ENCODE data around the gene MAPK4.

Gene MAPK4

GRCh38 chr18:50749945-50750344 lies 190.1 kb downstream of the MAPK4 start:
- no peak overlapping the region for H3K4me3 ChIP-seq (ENCODE audit: low read depth, low read length)
- CTCF ChIA-PET: no interaction called here
- POLR2A ChIA-PET: no interaction called here
- DNase-seq (ENCODE audit: low read depth, low spot score): no peak
- no peak for TF ChIP-seq CTCF (IDR thresholded peaks at IDR 0.05; ENCODE audit: insufficient read depth, low read length, missing control alignments)

GRCh38 chr18:50750546-50750945 lies 190.7 kb downstream of the MAPK4 start:
- CTCF ChIA-PET: no interaction called here
- POLR2A ChIA-PET: no interaction called here
- no peak overlapping the region for H3K4me3 ChIP-seq (ENCODE audit: low read depth, low read length)
- DNase-seq (ENCODE audit: low read depth, low spot score): no peak
- TF ChIP-seq CTCF (IDR thresholded peaks at IDR 0.05; ENCODE audit: insufficient read depth, low read length, missing control alignments): no peak

GRCh38 chr18:50751490-50751889 lies 191.6 kb downstream of the MAPK4 start:
- POLR2A ChIA-PET: no interaction called here
- CTCF ChIA-PET: no interaction called here
- no peak overlapping the region for H3K4me3 ChIP-seq (ENCODE audit: low read depth, low read length)
- no peak for DNase-seq (ENCODE audit: low read depth, low spot score)
- TF ChIP-seq CTCF (IDR thresholded peaks at IDR 0.05; ENCODE audit: insufficient read depth, low read length, missing control alignments): no peak

GRCh38 chr18:50751947-50752346 lies 192.1 kb downstream of the MAPK4 start:
- TF ChIP-seq CTCF (IDR thresholded peaks at IDR 0.05; ENCODE audit: insufficient read depth, low read length, missing control alignments): no peak
- no peak for DNase-seq (ENCODE audit: low read depth, low spot score)
- H3K4me3 ChIP-seq (ENCODE audit: low read depth, low read length): no peak overlapping the region
- POLR2A ChIA-PET: no interaction called here
- CTCF ChIA-PET: no interaction called here

- CTCF ChIA-PET: no interaction called here
- H3K4me3 ChIP-seq (ENCODE audit: low read depth, low read length): no peak overlapping the region
- no peak for TF ChIP-seq CTCF (IDR thresholded peaks at IDR 0.05; ENCODE audit: insufficient read depth, low read length, missing control alignments)
- POLR2A ChIA-PET: no interaction called here
- no peak for DNase-seq (ENCODE audit: low read depth, low spot score)
Measured at GRCh38 chr18:50753311-50753710, 193.4 kb downstream of the MAPK4 start.

- no peak for TF ChIP-seq CTCF (IDR thresholded peaks at IDR 0.05; ENCODE audit: insufficient read depth, low read length, missing control alignments)
- POLR2A ChIA-PET: no interaction called here
- CTCF ChIA-PET: no interaction called here
- no peak for DNase-seq (ENCODE audit: low read depth, low spot score)
- H3K4me3 ChIP-seq (ENCODE audit: low read depth, low read length): no peak overlapping the region
Measured at GRCh38 chr18:50754297-50754696, 194.4 kb downstream of the MAPK4 start.
